ENCODE results near the gene IQCC. TPM values are rescaled to one million over a fixed set of nuclear protein-coding genes. Genes with fewer than 3 reads are reported as not detected.

IQCC gene
- total RNA-seq, 2 donors from 2014 or later = 4.7 to 6.3 TPM

GRCh38 chr1:32246888-32247273 lies 41.4 kb downstream of the IQCC start, which contains the start of gene FAM167B:
TSS of gene FAM167B (plus strand) at chr1:32247222. CDS start at chr1:32247422, 200 bp downstream.
- Histone ChIP-seq H3K9me3 (ENCODE audit: control insufficient read depth, low read length) (no peaks in the 10 kb centered on the region), H3K36me3 (ENCODE audit: control insufficient read depth, insufficient read depth, low read length) (no peaks in the 10 kb centered on the region), H3K27ac (ENCODE audit: low read depth, low read length) (no peak within 1 kb of the TSS), H3K9ac (ENCODE audit: extremely low read depth, low read length, poor library complexity, severe bottlenecking) (no peak within 1 kb of the TSS), H3K4me3 (ENCODE audit: low read length) (no peak within 1 kb of the TSS), H3K4me1 (ENCODE audit: control insufficient read depth, insufficient read depth, low read length) (no peaks in the 10 kb centered on the region), H3K27me3 (ENCODE audit: control insufficient read depth, insufficient read depth, low read length, poor library complexity, severe bottlenecking) (no peaks in the 10 kb centered on the region)
- Mint-ChIP-seq H3K27me3 (ENCODE audit: insufficient read depth) (peaks cover 8% of the 10 kb centered on the region), H3K9me3 (no peaks in the 10 kb centered on the region), H3K36me3 (ENCODE audit: low read depth) (no peaks in the 10 kb centered on the region), H3K27ac (no peak within 1 kb of the TSS), H3K4me1 (peaks cover 7% of the 10 kb centered on the region), H3K4me3 (no peak within 1 kb of the TSS)
- no peak for DNase-seq
- TF ChIP-seq CTCF (conservative IDR thresholded peaks at IDR 0.05) = no peak
- WGBS, 2 experiments (ENCODE audit: insufficient coverage in 1 of 2, insufficient read length in 1 of 2) = 90% methylated on average over 3 of the region's 3 CpGs; no CpG with 5 or more reads in 1 of the 2 experiments

GRCh38 chr1:32247452-32247851 lies 42.0 kb downstream of the IQCC start:
- Histone ChIP-seq H3K9ac (ENCODE audit: extremely low read depth, low read length, poor library complexity, severe bottlenecking) (no peak overlapping the region), H3K9me3 (ENCODE audit: control insufficient read depth, low read length) (no peaks in the 10 kb centered on the region), H3K27me3 (ENCODE audit: control insufficient read depth, insufficient read depth, low read length, poor library complexity, severe bottlenecking) (no peaks in the 10 kb centered on the region), H3K27ac (ENCODE audit: low read depth, low read length) (no peak overlapping the region), H3K4me3 (ENCODE audit: low read length) (no peak overlapping the region), H3K36me3 (ENCODE audit: control insufficient read depth, insufficient read depth, low read length) (no peaks in the 10 kb centered on the region), H3K4me1 (ENCODE audit: control insufficient read depth, insufficient read depth, low read length) (no peaks in the 10 kb centered on the region)
- Mint-ChIP-seq H3K9me3 (no peaks in the 10 kb centered on the region), H3K4me1 (peaks cover 7% of the 10 kb centered on the region), H3K4me3 (no peak overlapping the region), H3K36me3 (ENCODE audit: low read depth) (no peaks in the 10 kb centered on the region), H3K27ac (no peak overlapping the region), H3K27me3 (ENCODE audit: insufficient read depth) (peaks cover 4% of the 10 kb centered on the region)
- no peak for TF ChIP-seq CTCF (conservative IDR thresholded peaks at IDR 0.05)
- 92 to 100% methylated on average over 4 to 12 of the region's 12 CpGs for WGBS, 2 experiments (ENCODE audit: insufficient coverage in 1 of 2, insufficient read length in 1 of 2)
- no peak for DNase-seq

- Histone ChIP-seq H3K4me1 (ENCODE audit: control insufficient read depth, insufficient read depth, low read length) (no peaks in the 10 kb centered on the region), H3K27ac (ENCODE audit: low read depth, low read length) (no peak overlapping the region), H3K9ac (ENCODE audit: extremely low read depth, low read length, poor library complexity, severe bottlenecking) (no peak overlapping the region), H3K27me3 (ENCODE audit: control insufficient read depth, insufficient read depth, low read length, poor library complexity, severe bottlenecking) (no peaks in the 10 kb centered on the region), H3K4me3 (ENCODE audit: low read length) (no peak overlapping the region), H3K9me3 (ENCODE audit: control insufficient read depth, low read length) (no peaks in the 10 kb centered on the region), H3K36me3 (ENCODE audit: control insufficient read depth, insufficient read depth, low read length) (no peaks in the 10 kb centered on the region)
- 16% methylated on average over 10 to 31 of the region's 31 CpGs for WGBS, 2 experiments (ENCODE audit: insufficient coverage in 1 of 2, insufficient read length in 1 of 2)
- no peaks in the 10 kb centered on the region for H3K36me3 Mint-ChIP-seq (ENCODE audit: low read depth)
- peak overlapping the region; percentile 36 for H3K4me3 Mint-ChIP-seq
- peak; percentile 98 for TF ChIP-seq CTCF (conservative IDR thresholded peaks at IDR 0.05)
- no peaks in the 10 kb centered on the region for H3K9me3 Mint-ChIP-seq
- DNase-seq = peak; percentile 97
- peaks cover 3% of the 10 kb centered on the region for H3K4me1 Mint-ChIP-seq
- H3K27ac Mint-ChIP-seq = no peak overlapping the region
- no peaks in the 10 kb centered on the region for H3K27me3 Mint-ChIP-seq (ENCODE audit: insufficient read depth)
These were observed 42.8 kb downstream of the IQCC start for GRCh38 chr1:32247983-32248889.
